Measurements from ENCODE around the gene APCDD1.
"Not testable (repeated sequence)": the region's sequence is repeated elsewhere in the genome, so short reads cannot be mapped to it uniquely, and the experiment has no call there.

The APCDD1 gene

GRCh38 chr18:10536280-10536679 lies 81.8 kb downstream of the APCDD1 start:
- in situ Hi-C loops (cut with HindIII; ENCODE audit: low pct_ligation_motif_present, low pct_unique_long_range_greater_than_20kb, low sequenced_read_pairs) = no loop called here
- no peak for DNase-seq

- in situ Hi-C loops (cut with HindIII; ENCODE audit: low pct_ligation_motif_present, low pct_unique_long_range_greater_than_20kb, low sequenced_read_pairs) = no loop called here
These were observed 83.3 kb downstream of the APCDD1 start for GRCh38 chr18:10537765-10538164.

GRCh38 chr18:10539124-10539523 lies 84.7 kb downstream of the APCDD1 start:
- in situ Hi-C loops (cut with HindIII; ENCODE audit: low pct_ligation_motif_present, low pct_unique_long_range_greater_than_20kb, low sequenced_read_pairs); DNase-seq: not testable (repeated sequence)

More at GRCh38 chr18:10537765-10538164, 83.3 kb downstream of the APCDD1 start:
- DNase-seq = no peak

Data from ACHN (cell line).